Measurements from ENCODE around the gene EPHA7. TPM values are rescaled to one million over a fixed set of nuclear protein-coding genes. Genes with fewer than 3 reads are reported as not detected.

EPHA7 gene
- total RNA-seq, 1 experiment from 2014 or later: 7.0 TPM

GRCh38 chr6:93351222-93351621, 68.1 kb downstream of the EPHA7 start:
- H3K27me3 ChIP-seq: no peaks in the 10 kb centered on the region
- H3K4me3 ChIP-seq: no peak overlapping the region
- DNase-seq: no peak
- H3K36me3 ChIP-seq: no peaks in the 10 kb centered on the region
- no peaks in the 10 kb centered on the region for H3K9me3 ChIP-seq

- no peaks in the 10 kb centered on the region for H3K27me3 ChIP-seq
- H3K36me3 ChIP-seq: no peaks in the 10 kb centered on the region
- no peaks in the 10 kb centered on the region for H3K9me3 ChIP-seq
- no peak for DNase-seq
- no peak overlapping the region for H3K4me3 ChIP-seq
Measured at GRCh38 chr6:93350774-93351173, 68.6 kb downstream of the EPHA7 start.

GRCh38 chr6:93344333-93344835, 75.0 kb downstream of the EPHA7 start:
- no peak overlapping the region for H3K4me3 ChIP-seq
- DNase-seq: no peak
- H3K9me3 ChIP-seq: no peaks in the 10 kb centered on the region
- no peaks in the 10 kb centered on the region for H3K27me3 ChIP-seq
- H3K36me3 ChIP-seq: no peaks in the 10 kb centered on the region

GRCh38 chr6:93343476-93343875, 75.9 kb downstream of the EPHA7 start:
- Histone ChIP-seq H3K36me3 (no peaks in the 10 kb centered on the region), H3K4me3 (no peak overlapping the region), H3K9me3 (no peaks in the 10 kb centered on the region), H3K27me3 (no peaks in the 10 kb centered on the region)
- DNase-seq: no peak

- Histone ChIP-seq H3K27me3 (no peaks in the 10 kb centered on the region), H3K9me3 (no peaks in the 10 kb centered on the region), H3K36me3 (no peaks in the 10 kb centered on the region), H3K4me3 (no peak overlapping the region)
- DNase-seq: no peak
Measured at GRCh38 chr6:93341900-93342613, 77.3 kb downstream of the EPHA7 start.

GRCh38 chr6:93337772-93338394, 81.5 kb downstream of the EPHA7 start:
- no peaks in the 10 kb centered on the region for H3K36me3 ChIP-seq
- H3K27me3 ChIP-seq: no peaks in the 10 kb centered on the region
- H3K4me3 ChIP-seq: no peak overlapping the region
- no peaks in the 10 kb centered on the region; the same call in 1 of the 2 replicates for H3K9me3 ChIP-seq
- no peak for DNase-seq

GRCh38 chr6:93337014-93337413, 82.3 kb downstream of the EPHA7 start:
- Histone ChIP-seq H3K4me3 (no peak overlapping the region), H3K27me3 (no peaks in the 10 kb centered on the region), H3K9me3 (no peaks in the 10 kb centered on the region; the same call in 1 of the 2 replicates), H3K36me3 (no peaks in the 10 kb centered on the region)
- DNase-seq: no peak

GRCh38 chr6:93329301-93330000, 89.9 kb downstream of the EPHA7 start:
- H3K27me3 ChIP-seq: no peaks in the 10 kb centered on the region
- H3K9me3 ChIP-seq: no peaks in the 10 kb centered on the region; the same call in 1 of the 2 replicates
- no peaks in the 10 kb centered on the region for H3K36me3 ChIP-seq
- no peak overlapping the region for H3K4me3 ChIP-seq
- DNase-seq: no peak

- H3K36me3 ChIP-seq: no peaks in the 10 kb centered on the region
- H3K9me3 ChIP-seq: no peaks in the 10 kb centered on the region
- no peak overlapping the region for H3K4me3 ChIP-seq
- no peaks in the 10 kb centered on the region for H3K27me3 ChIP-seq
- no peak for DNase-seq
Measured at GRCh38 chr6:93327857-93328256, 91.5 kb downstream of the EPHA7 start.

GRCh38 chr6:93325761-93326160, 93.6 kb downstream of the EPHA7 start:
- no peak for DNase-seq
- Histone ChIP-seq H3K9me3 (no peaks in the 10 kb centered on the region), H3K36me3 (no peaks in the 10 kb centered on the region), H3K27me3 (no peaks in the 10 kb centered on the region), H3K4me3 (no peak overlapping the region)

- Histone ChIP-seq H3K4me3 (no peak overlapping the region), H3K9me3 (no peaks in the 10 kb centered on the region), H3K27me3 (no peaks in the 10 kb centered on the region), H3K36me3 (no peaks in the 10 kb centered on the region)
- no peak for DNase-seq
Measured at GRCh38 chr6:93323630-93324029, 95.7 kb downstream of the EPHA7 start.

- Histone ChIP-seq H3K27me3 (no peaks in the 10 kb centered on the region), H3K4me3 (no peak overlapping the region), H3K9me3 (no peaks in the 10 kb centered on the region), H3K36me3 (no peaks in the 10 kb centered on the region)
- no peak for DNase-seq
Measured at GRCh38 chr6:93322651-93323050, 96.7 kb downstream of the EPHA7 start.

- no peaks in the 10 kb centered on the region for H3K27me3 ChIP-seq
- H3K9me3 ChIP-seq: no peaks in the 10 kb centered on the region
- H3K36me3 ChIP-seq: no peaks in the 10 kb centered on the region
- H3K4me3 ChIP-seq: no peak overlapping the region
- DNase-seq: no peak
Measured at GRCh38 chr6:93319304-93319703, 100.1 kb downstream of the EPHA7 start.

GRCh38 chr6:93318121-93318520, 101.2 kb downstream of the EPHA7 start:
- H3K27me3 ChIP-seq: no peaks in the 10 kb centered on the region

GRCh38 chr6:93317592-93317991, 101.8 kb downstream of the EPHA7 start:
- Histone ChIP-seq H3K4me3 (no peak overlapping the region), H3K27me3 (no peaks in the 10 kb centered on the region), H3K9me3 (no peaks in the 10 kb centered on the region), H3K36me3 (no peaks in the 10 kb centered on the region)
- DNase-seq: no peak

More at GRCh38 chr6:93318121-93318520, 101.2 kb downstream of the EPHA7 start:
- Histone ChIP-seq H3K4me3 (no peak overlapping the region), H3K9me3 (no peaks in the 10 kb centered on the region), H3K36me3 (no peaks in the 10 kb centered on the region)
- DNase-seq: no peak

GRCh38 chr6:93307505-93308409, 111.6 kb downstream of the EPHA7 start:
- Histone ChIP-seq H3K9me3 (no peaks in the 10 kb centered on the region; the same call in 1 of the 2 replicates), H3K27me3 (no peaks in the 10 kb centered on the region), H3K36me3 (no peaks in the 10 kb centered on the region), H3K4me3 (0 out of 2 replicates have a peak overlapping the region, but pooled peaks have one; percentile 0)
- DNase-seq: no peak

Data from MG63 (cell line).